Measurements from ENCODE around the gene TSGA10. TPM values are rescaled to one million over a fixed set of nuclear protein-coding genes. Genes with fewer than 3 reads are reported as not detected.

The TSGA10 gene
- total RNA-seq, 1 donor from 2014 or later: 20.4 TPM

- no peaks in the 10 kb centered on the region for H3K9me3 Mint-ChIP-seq
- TF ChIP-seq, protein P1, sequence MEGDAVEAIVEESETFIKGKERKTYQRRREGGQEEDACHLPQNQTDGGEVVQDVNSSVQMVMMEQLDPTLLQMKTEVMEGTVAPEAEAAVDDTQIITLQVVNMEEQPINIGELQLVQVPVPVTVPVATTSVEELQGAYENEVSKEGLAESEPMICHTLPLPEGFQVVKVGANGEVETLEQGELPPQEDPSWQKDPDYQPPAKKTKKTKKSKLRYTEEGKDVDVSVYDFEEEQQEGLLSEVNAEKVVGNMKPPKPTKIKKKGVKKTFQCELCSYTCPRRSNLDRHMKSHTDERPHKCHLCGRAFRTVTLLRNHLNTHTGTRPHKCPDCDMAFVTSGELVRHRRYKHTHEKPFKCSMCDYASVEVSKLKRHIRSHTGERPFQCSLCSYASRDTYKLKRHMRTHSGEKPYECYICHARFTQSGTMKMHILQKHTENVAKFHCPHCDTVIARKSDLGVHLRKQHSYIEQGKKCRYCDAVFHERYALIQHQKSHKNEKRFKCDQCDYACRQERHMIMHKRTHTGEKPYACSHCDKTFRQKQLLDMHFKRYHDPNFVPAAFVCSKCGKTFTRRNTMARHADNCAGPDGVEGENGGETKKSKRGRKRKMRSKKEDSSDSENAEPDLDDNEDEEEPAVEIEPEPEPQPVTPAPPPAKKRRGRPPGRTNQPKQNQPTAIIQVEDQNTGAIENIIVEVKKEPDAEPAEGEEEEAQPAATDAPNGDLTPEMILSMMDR (IDR thresholded peaks at IDR 0.05): no peak
- peaks cover 2% of the 10 kb centered on the region for H3K36me3 Mint-ChIP-seq (ENCODE audit: low read depth)
- no peaks in the 10 kb centered on the region for H3K27me3 Mint-ChIP-seq
- DNase-seq: no peak
- H3K4me1 Mint-ChIP-seq: no peaks in the 10 kb centered on the region
- H3K27ac Mint-ChIP-seq: no peak overlapping the region
- H3K4me3 Mint-ChIP-seq: no peak overlapping the region
- ChIA-PET CTCF (no interaction called here), POLR2A (no interaction called here)
- ATAC-seq (ENCODE audit: low read depth): no peak
- intact Hi-C loops (cut with micrococcal nuclease): no loop called here
These were observed 42.8 kb downstream of the TSGA10 start for GRCh38 chr2:99111945-99112344.

DNA sequence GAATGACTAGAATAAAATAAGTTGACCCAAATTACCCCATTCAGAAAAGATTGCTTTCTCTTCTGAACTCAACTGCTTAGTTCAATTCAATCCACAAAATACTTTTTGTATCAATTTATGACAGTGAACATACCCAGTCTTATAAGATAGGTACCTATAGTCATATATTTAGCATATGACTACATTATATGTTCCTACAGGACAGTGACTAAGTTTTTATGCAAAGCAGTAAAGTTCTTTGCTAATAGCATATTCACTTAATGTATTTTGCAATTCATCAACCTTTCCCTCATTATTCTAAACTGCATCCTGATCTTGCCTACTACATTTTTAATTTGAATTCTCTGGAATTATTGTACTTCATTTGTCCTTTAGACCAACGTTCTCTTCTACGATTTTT lies 43.5 kb downstream of the TSGA10 start:
- no peak for ATAC-seq (ENCODE audit: low read depth)
- CTCF ChIA-PET: no interaction called here
- DNase-seq: no peak

GRCh38 chr2:99106913-99107312 lies 47.8 kb downstream of the TSGA10 start:
- POLR2A ChIA-PET: no interaction called here
- Mint-ChIP-seq H3K4me1 (no peaks in the 10 kb centered on the region), H3K27ac (no peak overlapping the region), H3K27me3 (no peaks in the 10 kb centered on the region), H3K36me3 (ENCODE audit: low read depth) (peaks cover 6% of the 10 kb centered on the region), H3K9me3 (no peaks in the 10 kb centered on the region), H3K4me3 (no peak overlapping the region)
- intact Hi-C loops (cut with micrococcal nuclease): no loop called here
- TF ChIP-seq, protein P1 (IDR thresholded peaks at IDR 0.05): no peak
- CTCF ChIA-PET: no interaction called here
- DNase-seq: no peak
- ATAC-seq (ENCODE audit: low read depth): no peak

More for the DNA sequence above, 43.5 kb downstream of the TSGA10 start:
- TF ChIP-seq, protein P1 (IDR thresholded peaks at IDR 0.05): no peak
- Mint-ChIP-seq H3K27ac (no peak overlapping the region), H3K9me3 (no peaks in the 10 kb centered on the region), H3K36me3 (ENCODE audit: low read depth) (peaks cover 2% of the 10 kb centered on the region), H3K4me1 (no peaks in the 10 kb centered on the region), H3K27me3 (no peaks in the 10 kb centered on the region), H3K4me3 (no peak overlapping the region)
- intact Hi-C loops (cut with micrococcal nuclease): no loop called here
- POLR2A ChIA-PET: no interaction called here

GRCh38 chr2:99104006-99104405 lies 50.7 kb downstream of the TSGA10 start:
- ChIA-PET POLR2A (no interaction called here), CTCF (no interaction called here)
- Mint-ChIP-seq H3K36me3 (ENCODE audit: low read depth) (peaks cover 6% of the 10 kb centered on the region), H3K4me3 (no peak overlapping the region), H3K27ac (no peak overlapping the region), H3K9me3 (no peaks in the 10 kb centered on the region), H3K4me1 (no peaks in the 10 kb centered on the region), H3K27me3 (no peaks in the 10 kb centered on the region)
- no peak for ATAC-seq (ENCODE audit: low read depth)
- DNase-seq: no peak
- intact Hi-C loops (cut with micrococcal nuclease): no loop called here
- TF ChIP-seq, protein P1 (IDR thresholded peaks at IDR 0.05): no peak

DNA sequence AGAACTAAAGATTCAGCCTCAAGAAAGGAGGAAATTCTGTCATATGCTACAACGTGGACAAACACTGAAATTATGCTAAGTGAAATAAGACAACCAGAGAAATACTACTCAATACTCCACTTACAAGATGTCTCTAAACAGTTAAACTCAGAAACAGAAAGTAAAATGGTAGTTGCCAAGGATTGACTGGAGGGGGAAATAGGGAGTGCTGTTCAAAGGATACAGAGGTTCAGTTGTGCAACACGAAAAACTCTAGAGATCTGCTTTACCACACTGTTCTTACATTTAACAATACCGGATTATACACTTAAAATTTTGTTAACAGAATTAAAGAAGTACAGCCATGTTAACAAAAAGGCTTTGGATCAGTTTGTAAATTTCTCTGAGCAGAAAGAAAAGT lies 53.0 kb downstream of the TSGA10 start:
- intact Hi-C loops (cut with micrococcal nuclease): no loop called here
- peaks cover 4% of the 10 kb centered on the region for H3K36me3 Mint-ChIP-seq (ENCODE audit: low read depth)
- ChIA-PET POLR2A (no interaction called here), CTCF (interaction anchor here (0.7 kb wide), 1 partner anchor 389 kb away, joined by 3 read pairs; no protein-coding TSS in a partner anchor)
- ATAC-seq (ENCODE audit: low read depth): no peak
- no peaks in the 10 kb centered on the region for H3K4me1 Mint-ChIP-seq
- H3K9me3 Mint-ChIP-seq: no peaks in the 10 kb centered on the region
- no peak overlapping the region for H3K4me3 Mint-ChIP-seq
- H3K27me3 Mint-ChIP-seq: no peaks in the 10 kb centered on the region
- TF ChIP-seq, protein P1 (IDR thresholded peaks at IDR 0.05): no peak
- no peak for DNase-seq
- H3K27ac Mint-ChIP-seq: no peak overlapping the region

All from activated B cell treated with CpG ODN at 0.5 μM for 24 hours (primary cell).